ENCODE measurements around the gene RHD.
"Not testable (repeated sequence)": the region's sequence is repeated elsewhere in the genome, so short reads cannot be mapped to it uniquely, and the experiment has no call there.

GRCh38 chr1:25294889-25295826 is 22.8 kb downstream of the RHD start:
- TF ChIP-seq CTCF (IDR thresholded peaks at IDR 0.05; ENCODE audit: low read depth, low read length, missing input control); REST (IDR thresholded peaks at IDR 0.05); ZBTB33 (IDR thresholded peaks at IDR 0.05): not testable (repeated sequence)
